Fibroblast of peridontal ligament (primary cell): ENCODE data around the gene ZEB2.

ENCODE experiments used
- DNase-seq: peaks from one replicate; pipeline ENCODE4 v3.0.0-alpha.2; 2010; ENCODE audit errors: extremely low read depth

The ZEB2 gene

DNA sequence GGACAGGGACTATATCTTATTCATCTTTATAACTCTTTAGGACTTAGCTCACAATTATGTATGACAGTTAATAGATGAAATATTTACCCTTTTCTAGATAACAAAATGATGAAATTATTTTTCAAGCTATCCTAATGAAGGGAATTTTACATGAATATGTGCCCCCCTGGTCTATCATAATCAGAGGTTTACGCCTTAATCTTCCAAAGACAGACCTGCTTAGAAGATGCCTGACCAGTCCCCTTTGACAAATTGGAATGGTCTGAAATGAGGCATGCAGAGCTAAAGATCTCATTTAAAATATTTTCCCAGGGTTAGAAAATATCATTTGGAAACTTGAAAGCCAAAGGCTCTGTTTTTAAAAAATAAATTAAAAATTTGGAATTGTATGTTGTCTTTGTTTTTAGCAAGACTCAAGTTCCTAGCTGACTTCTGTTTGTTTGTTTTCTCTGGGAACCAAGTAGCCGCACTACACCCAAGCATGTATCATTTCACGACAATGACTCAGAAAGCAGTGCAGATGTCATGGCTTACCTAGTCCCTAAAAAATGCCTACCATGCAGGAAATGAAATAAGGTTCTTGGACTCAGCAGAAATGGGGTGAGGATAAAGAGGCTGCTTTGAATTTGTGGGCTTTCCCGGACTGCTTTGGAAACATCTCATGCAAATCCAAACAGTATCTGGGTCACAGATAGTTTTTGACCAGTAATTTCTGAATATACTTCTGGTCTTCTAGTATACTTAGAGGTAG is 162.1 kb downstream of the ZEB2 start:
- DNase-seq, result peak; percentile 97

DNA sequence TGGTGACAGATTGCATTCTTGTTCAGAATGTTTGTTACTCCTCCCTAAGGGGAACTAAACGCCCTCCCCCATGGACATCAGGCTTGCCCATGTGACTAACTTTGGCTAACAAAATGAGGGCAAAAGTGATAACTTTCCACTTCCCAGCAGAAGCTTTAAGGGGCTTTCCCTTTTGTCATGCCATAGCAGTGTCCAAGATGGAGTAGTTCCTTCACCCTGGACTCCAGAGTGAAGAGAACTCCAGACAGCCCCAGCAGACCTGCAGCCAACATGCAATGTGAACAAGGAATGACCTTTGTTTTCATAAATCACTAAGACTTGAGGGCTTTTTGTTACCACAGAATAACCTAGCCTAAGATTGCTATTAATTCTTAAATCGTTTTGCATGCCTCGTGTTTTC is 163.5 kb downstream of the ZEB2 start:
- no peak for DNase-seq

DNA sequence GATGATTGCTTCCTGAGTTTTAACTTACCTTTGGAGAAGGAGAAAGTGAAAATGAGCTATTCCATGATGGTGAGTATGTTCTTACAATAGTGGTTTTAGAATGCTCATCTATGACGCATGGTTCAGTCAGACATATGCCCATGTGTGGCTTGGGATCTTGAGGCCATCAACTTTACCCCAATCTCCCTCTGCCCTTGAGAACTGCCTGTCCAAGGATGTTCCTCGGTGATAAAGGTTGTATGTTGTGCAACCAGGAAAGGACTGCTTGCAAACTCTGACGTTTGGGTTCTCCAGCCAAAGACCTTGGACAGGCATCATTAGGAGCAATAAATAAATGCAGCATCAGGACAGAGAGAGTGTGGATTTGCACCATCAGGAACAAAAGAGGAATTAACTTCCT is 165.0 kb downstream of the ZEB2 start:
- DNase-seq, result no peak

DNA sequence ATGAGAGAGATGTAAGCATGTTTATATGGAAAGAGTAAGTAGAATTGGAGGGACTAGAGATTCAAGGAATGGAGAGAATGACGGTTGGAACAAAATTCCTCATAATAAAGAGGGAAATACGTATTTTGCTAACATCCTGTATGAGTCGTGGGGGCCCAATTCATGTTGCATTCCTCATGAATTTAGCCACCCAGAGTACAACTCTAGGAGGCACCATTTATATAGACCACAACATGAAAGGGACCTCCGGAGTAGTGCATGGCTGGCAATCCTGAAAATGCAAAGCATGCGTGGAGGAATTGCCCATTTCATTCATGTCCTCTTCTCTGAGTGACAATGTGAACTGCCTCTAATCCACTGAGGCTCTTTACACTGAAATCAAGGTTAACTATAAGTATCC is 168.2 kb downstream of the ZEB2 start:
- DNase-seq, result no peak

DNA sequence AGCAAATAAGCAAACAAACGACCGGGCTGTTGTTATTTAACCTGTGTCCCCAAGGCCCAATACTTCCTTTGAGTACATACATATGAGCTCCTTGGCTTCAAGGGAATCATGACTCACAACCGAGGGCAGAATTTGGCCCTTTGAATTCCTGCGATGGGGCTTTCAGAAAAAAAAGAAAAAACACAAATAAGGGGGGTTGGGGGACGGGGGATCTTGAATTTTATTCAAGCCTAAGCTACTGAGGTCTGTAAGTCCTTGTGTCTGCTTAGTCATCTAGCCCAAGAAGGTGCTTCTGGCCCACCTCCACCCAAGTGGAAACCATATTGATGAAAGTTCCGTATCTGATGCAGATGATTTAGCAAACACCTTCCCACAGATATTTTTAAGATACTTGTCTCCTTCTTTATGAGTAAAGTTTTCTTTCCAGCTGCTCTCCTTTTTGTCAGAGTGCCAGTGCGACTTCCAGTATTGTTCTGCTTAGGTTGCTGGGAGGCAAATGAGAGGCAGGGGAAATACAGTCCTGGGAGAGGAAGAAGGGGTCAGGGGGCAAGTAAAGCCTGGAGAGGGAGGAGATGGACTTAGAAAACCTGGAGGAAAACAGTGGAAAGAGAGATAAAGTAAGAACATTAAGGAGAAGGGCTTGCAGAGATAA is 169.6 kb downstream of the ZEB2 start:
- DNase-seq, result no peak

DNA sequence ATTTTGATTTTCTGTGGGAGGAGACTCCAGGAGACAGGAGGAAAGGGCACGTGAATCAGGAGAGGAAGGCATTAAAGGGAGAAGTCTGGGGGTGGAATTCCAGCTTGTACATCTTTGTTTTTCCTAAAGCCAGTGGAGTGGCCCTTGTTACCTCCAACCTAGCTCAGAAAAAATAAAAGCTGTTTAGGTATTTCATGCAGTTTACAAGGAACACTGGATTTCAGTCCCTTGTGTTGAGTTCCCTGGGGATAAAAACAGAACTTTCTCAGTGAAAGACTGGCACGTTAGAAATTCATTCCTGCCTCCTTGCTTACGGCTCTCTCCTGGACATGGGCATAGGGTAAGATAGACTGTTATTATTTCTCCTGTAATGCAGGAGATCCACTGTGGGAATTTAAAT is 170.2 kb downstream of the ZEB2 start:
- DNase-seq, result no peak

DNA sequence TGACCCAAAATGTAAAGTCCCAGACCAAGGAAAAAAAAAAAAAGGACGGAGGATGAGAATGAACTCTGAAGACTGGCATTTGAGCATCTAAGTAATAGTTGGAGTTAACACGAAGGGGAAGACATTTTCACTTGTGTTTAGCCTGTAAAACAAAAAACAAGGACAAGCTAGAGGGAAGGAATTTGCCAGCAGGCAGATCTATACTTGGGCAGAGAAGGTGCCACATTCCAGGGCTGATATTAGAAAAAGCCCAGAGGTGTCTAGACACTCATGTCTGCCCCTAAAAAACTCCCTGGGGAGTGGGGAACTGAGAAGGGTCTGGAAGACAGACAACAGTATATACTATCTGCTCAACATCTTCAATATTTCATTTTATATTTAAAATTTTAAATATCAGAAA is 171.1 kb downstream of the ZEB2 start:
- DNase-seq, result no peak

DNA sequence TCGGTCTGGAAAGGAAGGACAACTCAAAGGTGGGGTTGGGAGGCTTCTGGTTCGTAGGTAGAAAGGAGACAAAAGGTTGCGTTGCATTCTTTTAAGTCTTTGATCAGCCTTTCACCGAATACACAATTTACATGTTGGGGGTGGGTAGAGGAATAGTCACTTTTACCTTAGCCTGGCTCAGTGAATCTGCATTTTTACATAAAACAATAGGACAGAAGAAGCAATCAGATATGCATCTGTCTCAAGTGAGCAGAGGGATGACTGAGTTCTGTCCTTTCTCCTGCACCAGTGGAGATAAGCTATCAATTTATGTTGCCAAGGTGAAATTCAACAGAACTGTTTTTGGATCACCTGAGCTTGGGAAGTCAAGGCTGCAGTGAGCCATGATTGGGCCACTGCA is 173.7 kb downstream of the ZEB2 start:
- no peak for DNase-seq

DNA sequence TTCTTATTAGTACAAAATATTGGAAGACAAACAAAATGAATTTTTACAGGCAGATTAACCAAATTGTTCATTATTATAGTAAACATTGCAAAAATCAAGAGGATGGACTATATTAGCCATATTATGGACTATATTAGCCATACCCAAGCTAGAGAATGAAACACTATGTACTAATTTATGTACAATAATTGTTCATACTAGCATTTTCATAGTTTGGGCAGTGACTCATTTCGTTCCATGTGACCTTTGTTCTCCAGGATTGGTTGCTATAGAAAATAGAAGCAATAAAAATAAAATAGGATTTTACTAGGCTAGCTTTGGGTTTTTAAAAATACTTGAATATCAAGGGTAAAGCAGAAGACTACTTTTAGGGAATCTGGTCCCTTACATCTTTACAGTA is 176.8 kb downstream of the ZEB2 start:
- DNase-seq, result no peak

DNA sequence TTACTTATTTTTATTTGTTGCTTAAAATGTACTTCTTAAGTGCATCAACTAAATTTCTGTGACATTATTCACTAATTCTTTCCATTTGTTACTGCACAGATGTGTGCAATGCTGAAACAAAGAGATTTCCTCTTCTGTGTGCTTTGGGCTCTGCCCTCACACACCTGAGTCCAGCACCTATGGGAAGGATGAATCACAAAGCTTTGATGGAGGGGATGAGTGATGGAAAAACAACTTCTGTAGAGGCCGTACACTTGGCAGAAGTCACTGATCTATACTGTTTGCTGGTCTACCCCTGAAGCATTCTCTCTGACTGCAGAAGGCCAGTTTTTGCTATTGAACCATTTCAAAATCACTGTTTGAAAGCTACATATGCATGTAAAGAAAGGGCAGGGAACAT is 178.4 kb downstream of the ZEB2 start:
- no peak for DNase-seq

DNA sequence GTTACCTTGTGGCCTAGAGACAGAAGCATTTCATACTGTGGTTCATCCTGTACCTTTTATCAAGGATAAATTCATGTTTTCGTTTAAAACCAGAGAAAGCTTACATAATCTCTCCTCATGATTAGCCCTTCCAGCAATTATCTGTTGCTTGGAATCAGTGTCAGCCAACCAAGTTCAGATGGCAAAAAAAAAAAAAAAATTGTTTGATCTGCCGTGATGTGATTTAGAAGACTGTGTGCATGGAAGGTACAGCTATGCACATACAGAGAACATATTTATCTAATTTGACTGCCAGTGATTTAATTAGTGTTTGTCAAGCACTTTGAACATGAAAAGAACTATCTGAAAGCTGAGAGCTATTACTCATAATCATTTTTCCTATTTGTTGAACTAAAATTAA is 180.9 kb downstream of the ZEB2 start:
- DNase-seq, result no peak

DNA sequence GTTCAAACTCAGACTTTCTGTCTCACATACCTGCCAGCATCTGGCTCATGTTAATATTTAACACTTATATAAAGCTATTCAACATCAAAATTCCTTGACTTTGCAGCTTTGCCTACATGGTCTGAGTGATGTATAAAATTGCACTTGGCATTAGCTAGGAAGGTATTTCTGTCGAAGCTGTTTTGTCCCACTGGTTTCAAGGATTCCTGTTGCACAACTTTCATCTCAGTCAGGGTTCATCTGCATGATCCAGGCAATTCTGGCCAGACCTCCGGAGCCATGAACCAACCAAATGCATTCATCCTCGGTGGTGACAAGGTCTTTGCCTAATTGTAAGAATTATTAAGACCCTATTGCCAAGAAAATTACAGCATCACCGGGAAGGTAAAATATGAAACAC is 185.4 kb downstream of the ZEB2 start:
- DNase-seq, result no peak
